Fibroblast of the conjunctiva (primary cell): ENCODE measurements around the gene XRCC3.

ENCODE experiments used
- DNase-seq: peaks from one replicate; pipeline ENCODE4 v3.0.0-alpha.2; 2010; ENCODE audit warnings: low read depth

Gene XRCC3

DNA sequence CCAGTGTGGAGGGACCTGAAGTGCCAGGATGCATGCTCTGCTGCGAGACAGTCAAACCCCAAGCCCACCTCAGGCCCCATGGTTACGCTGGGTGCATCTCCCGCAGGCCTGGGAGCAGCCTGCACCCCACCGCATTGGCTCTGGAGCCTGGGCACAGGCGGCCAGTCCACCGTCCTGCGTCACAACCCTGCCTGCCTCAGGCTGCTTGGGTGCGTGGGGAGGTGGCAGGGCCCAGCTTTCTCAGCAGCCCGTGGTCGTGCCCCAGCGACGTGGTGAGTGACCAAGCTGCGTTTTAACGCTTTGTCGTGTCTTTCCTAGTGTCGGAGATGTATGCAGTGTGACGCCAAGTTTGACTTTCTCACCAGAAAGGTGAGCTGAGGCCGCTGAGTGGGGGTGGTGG, 11.2 kb upstream of the XRCC3 start:
- DNase-seq = no peak

DNA sequence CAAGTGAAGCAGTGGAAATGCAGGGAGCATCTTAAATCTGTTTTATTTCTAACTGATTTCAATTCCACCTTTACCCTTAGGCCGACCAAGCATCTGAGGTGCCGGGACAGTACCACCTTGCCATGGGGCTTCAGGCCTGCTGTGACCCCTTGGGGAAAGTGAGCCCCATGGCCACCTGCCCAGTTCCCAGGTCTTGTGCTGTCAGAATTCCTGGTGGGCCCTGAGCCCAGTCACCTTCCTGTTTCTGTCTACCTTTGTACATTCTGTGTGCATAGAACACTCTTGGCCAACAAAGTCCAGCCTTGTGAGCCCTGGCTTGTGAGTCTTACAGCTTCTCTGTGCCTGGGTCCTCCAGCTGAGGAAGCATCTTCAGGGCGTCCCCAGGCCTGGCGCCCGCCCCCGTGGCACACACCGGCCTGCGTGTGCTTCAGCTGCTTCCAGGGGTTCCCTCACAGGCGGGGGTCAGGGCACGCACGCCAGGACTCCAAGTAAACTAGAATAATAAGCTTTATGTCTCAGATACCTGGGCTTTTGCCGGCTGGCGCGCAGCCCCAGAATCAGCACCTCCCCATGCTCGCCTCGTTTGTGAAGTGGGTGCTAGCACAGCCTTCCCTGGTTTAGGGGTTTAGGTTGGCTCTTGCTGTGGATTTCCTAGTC, 10.6 kb upstream of the XRCC3 start:
- DNase-seq = no peak

GRCh38 chr14:103725001-103725682, 9.9 kb upstream of the XRCC3 start:
- no peak for DNase-seq

DNA sequence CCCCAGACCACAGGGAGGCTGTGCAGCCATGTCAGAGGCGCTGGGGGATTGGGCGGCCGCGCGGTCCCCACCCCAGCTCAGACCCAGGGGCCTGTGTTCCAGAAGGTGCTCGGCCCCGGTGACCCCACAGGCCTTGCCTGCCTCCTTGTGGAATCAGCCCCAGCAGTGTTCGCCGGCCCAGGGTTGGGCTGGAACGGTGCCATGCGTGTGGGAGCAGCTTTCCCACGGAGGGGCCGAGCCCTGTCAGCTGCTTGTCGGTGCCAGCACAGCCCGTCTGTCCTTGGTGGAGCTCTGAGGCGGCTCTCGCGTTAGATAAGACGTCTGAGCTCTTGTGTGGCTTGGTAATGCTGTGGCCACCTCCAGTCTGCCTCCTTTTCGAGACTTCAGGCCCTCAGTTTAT, 8.9 kb upstream of the XRCC3 start:
- DNase-seq = no peak

- no peak for DNase-seq
Observed at GRCh38 chr14:103723748-103724081, 8.5 kb upstream of the XRCC3 start.

DNA sequence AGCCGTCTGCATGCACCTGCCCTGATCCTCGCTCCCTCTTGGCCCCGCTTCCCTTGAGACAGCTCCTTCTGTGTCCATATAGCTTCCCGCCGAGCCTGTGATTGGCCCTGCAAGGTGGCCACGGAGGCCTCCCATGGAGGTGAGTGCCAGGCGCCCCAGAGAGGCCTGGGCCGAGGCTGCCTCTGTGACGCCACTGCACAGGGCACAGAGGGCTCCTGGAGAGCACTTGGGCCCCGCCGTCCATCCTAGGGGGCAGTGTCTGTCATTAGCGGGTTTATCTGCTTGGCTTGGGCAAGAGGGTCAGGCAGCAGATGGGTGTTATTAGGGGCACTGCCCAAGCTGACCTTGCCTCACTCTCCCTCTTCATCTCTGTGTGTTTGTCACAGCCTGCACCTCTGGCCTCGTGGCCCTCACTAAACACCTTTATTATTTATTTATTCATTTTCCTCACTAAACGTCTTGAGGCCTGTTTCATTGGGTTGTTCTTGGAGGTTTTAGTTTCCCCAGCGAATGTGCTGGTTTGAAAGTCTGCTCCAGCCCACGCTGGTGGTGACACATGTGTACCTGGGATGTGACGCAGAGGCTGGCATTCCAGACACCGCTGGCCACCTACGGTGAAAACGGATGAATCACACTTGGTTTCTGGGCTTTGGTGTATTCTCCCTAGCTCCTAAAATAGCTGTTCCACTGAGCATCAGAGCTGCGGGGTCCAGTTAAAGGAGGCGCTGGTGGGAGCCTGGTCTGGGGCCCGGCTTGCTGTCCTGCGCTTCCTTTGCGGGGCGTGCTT, 6.3 kb upstream of the XRCC3 start:
- DNase-seq = no peak

DNA sequence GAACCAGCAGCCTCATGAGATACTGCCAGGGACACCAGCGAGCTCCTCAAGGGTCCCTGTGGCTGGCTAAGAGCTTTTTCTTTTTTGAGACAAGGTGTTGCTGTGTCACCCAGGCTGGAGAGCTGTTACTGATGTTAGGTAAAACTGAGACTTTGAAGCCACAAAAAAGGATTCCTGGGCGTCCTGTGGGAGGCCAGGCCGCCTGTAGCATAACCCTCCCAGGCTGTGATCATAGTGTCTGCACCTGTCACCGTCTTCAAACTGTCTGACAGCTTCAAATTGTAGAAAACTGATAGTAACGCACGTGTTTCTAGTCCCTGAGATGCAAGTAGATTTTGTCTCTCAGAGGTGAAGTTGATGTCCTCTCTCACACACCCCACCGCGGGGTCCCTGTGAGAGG, 4.5 kb upstream of the XRCC3 start:
- DNase-seq = no peak

GRCh38 chr14:103718572-103718971, 3.3 kb upstream of the XRCC3 start:
- no peak for DNase-seq

GRCh38 chr14:103716899-103717411, 1.7 kb upstream of the XRCC3 start:
- DNase-seq = no peak

GRCh38 chr14:103716091-103716801, 995 bp upstream of the XRCC3 start:
- no peak for DNase-seq

DNA sequence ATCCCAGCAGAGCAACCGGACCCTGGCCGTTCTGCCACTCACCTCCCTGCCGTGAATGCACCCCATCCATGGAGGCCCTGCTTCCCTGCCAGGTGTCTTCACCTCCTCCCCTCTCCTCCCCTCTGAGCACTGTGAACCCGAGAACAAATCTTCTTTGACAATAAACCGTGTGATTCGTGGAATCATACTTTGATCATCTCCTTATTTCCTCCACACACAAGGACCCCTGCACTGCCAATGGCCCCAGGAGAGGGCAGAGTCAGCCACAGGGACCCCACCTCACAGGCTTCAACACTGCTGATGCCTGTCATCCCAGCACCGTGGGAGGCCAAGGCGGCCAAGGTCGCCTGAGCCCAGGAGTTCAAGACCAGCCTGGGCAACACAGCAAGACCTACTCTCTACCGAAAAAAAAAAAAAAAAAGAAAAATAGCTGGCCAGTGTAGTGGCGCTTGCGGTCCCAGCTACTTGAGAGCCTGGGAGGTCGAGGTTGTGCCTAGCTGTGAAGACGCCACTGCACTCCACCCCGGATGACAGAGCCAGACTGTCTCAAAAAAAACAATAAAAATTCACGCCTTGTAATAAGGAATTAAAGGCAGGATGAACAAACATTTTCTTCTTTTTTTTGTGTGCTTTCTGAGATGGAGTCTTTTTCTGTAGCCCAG, 1.1 kb downstream of the XRCC3 start:
- DNase-seq = no peak

GRCh38 chr14:103713304-103714062, 1.8 kb downstream of the XRCC3 start:
- DNase-seq = no peak

DNA sequence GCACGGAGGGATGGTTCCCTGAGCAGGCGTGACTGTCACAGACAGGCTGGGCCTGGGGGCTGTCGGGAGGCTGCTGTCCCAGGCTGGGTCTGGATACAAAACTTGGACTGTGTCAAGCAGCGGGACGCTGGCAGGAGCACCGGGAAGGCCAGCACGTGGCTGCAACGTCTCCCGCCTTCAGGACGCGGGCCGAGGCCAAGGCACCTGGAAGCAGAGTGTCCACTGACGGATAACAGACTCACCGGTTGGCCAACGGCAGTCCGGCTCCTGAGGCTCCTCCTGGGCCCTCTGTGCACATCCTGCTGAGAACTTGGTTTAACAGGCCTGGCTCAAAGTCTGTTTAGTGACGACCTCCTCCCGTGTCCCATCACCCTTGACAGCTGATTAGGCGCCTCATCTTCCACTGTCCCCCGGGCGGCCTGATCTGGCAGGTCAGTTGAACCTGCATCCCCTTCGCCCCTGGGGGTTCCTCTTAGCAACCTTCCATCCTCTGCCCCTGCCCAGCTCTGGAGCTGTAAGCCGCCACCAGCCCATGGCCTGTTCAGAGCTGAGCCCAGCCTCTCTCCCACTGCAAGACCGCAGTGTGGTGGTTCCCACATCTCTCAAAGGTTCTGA, 2.5 kb downstream of the XRCC3 start:
- no peak for DNase-seq

DNA sequence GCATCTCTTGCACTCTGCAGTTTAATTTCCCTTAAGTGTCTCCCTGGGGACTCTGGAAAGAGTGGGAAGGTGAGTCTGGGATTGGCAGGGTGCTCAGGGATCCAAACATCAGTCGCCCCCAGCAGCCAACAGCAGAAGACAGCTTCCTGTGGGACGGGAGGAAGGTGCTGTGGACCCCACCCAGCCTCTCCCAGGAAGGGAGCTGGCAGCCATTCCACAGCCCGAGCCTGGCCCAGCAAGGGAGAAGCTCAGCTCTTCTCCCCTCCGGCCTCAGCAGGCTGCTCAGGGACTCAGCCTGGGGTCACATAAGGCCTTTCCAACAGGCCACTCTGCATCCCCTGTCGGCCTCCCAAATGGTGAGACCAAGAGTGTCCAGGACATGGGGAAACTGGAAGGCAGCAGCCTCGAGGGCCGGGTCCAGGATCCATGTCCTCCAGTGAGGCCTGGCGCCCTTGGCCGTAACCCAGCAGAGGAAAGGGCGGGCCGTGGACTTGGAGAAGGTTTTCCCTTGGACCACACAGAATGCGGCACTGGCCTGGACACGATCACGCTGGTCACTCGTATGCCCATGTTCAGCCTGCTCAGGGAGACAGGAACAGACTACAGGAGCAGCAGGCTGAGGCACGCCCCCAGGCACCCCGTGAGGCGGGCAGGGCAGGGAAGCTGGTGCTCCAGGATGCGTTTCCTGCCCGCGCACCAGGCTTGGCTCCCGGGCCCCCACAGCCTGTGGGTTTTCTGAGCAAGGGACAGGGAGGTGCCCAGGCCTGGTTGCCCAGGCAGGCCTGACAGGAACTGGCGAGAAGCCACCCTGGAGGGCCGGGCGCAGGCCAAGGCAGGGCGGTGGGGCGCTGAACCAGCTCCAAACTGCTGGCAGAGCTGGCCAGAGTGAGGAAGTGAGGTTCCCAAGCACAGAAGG, 3.5 kb downstream of the XRCC3 start:
- no peak for DNase-seq

- DNase-seq = no peak
Observed at GRCh38 chr14:103710771-103711377, 4.4 kb downstream of the XRCC3 start.

DNA sequence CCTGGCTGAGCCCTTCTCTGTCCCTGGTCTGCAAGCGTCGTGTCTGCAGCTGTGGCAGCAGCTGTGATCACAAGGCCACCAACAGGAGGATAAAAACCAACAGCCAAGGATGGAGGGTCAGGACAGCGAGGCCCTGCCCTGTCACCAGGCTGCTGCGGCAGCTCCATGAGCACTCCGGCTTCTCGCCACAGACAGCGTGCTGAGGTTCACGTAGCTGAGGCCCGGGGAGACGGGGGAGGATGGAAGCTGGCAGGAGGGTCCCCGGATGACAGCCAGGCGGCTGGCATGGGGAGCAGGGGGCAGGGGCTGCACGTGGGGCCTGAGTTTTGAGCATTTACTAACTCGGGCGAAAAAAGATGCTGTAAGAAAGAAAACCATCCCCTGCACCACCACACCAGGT, 5.4 kb downstream of the XRCC3 start:
- DNase-seq = no peak

DNA sequence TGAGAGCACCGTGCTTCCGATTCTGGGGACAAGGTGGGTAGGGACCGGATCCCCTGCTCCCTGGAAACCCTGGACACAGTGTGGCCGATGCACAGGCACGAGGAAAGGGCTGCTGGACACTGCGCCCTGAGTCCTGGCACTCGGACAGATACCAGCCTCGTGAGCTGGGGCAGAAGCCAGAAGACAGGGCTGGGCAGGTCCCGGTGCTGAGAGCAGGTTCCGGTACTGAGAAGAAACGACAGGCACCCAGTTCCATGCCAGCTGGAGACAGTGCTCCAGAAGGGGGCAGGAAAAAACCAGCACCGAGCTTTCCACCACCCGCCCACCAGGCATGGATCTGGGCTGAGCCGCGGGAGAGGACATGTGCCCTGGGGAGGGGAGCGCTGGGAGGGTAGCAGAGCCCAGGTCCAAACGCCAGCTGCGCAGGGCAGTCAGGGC, 6.5 kb downstream of the XRCC3 start:
- no peak for DNase-seq

GRCh38 chr14:103707329-103708263, 7.7 kb downstream of the XRCC3 start:
- DNase-seq = no peak
